ENCODE measurements around the gene CYB5B.
"Not testable (repeated sequence)": the region's sequence is repeated elsewhere in the genome, so short reads cannot be mapped to it uniquely, and the experiment has no call there.

The CYB5B gene

DNA sequence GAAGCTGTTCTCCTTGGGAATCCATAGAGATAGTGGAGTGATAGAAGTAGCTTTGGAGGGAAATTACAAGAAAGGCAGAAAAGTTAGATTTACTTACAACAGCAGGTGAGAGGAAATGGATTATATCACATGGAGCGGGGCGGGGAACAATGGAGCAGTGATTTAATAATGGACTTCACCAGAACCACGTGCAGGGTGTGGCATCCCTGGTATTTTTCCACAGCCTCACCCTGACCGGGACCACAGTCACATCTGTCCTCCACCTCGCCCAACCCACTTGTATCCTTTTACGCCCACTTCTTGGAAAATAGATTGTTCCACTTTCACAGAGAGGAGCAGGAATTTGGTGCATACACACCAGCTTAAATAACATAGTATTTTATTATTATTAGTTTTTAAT lies 15.9 kb upstream of the CYB5B start:
- no peak for DNase-seq (ENCODE audit: low read depth)

DNA sequence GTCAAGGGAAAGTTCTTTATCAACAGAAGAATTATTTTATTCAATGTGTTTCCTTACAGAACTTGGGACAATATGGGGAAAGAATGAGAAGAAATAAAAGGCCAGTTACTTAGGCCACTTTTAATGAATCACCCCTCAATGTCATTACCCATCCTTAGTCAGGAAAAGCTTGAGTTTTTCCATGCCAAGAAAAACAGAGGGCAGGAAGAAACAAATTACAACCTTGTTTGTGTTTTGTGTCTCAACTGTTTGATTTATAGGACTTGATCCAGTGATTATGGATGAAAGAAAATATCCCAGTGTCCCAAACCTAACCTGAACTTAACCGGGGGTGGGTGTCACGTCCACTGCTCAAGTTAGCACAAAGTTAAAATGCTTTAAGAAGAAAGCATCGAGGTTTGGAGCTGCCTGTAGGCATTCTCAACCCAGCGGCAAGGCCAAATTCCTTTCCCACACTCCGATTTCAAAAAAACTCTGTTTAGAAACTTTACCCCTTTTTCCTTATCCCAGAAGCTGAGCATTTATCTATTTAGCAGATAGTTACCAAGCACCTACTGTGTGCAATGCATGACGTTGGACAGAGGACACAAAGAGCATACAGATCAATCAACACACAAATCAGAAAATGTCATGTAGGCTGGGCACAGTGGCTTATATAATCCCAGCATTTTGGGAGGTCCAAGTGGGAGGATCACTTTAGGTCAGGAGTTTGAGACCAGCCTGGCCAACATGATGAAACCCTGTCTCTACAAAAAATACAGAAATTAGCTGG lies 14.0 kb upstream of the CYB5B start:
- no peak for DNase-seq (ENCODE audit: low read depth)

- DNase-seq (ENCODE audit: low read depth) = no peak
Measured at GRCh38 chr16:69411064-69411985, 13.1 kb upstream of the CYB5B start.

GRCh38 chr16:69412287-69412686 lies 12.1 kb upstream of the CYB5B start:
- no peak for DNase-seq (ENCODE audit: low read depth)

- no peak for DNase-seq (ENCODE audit: low read depth)
Measured at GRCh38 chr16:69413045-69413664, 11.3 kb upstream of the CYB5B start.

- no peak for DNase-seq (ENCODE audit: low read depth)
Measured at GRCh38 chr16:69417520-69418199, 6.8 kb upstream of the CYB5B start.

GRCh38 chr16:69419956-69420355 lies 4.5 kb upstream of the CYB5B start:
- DNase-seq (ENCODE audit: low read depth) = no peak

DNA sequence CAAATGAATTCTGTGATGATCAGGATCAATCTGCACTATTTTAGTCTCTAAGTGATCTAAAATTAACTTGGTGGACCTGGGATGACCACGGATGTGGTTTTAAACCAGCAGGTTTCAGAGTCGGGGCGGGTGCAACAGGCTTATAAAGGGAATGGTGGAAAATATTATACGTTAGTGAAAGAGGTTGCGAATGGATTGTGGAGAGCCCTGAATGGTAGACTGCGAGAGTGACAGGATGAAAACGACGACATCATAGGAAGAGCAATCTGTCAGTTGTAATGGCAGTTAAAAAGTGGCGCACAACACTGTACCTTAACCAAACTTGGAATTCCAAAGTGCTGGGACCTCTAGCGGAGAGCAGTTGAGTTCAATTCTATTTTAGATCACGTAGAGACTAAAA lies 1.2 kb upstream of the CYB5B start:
- DNase-seq (ENCODE audit: low read depth) = no peak

DNA sequence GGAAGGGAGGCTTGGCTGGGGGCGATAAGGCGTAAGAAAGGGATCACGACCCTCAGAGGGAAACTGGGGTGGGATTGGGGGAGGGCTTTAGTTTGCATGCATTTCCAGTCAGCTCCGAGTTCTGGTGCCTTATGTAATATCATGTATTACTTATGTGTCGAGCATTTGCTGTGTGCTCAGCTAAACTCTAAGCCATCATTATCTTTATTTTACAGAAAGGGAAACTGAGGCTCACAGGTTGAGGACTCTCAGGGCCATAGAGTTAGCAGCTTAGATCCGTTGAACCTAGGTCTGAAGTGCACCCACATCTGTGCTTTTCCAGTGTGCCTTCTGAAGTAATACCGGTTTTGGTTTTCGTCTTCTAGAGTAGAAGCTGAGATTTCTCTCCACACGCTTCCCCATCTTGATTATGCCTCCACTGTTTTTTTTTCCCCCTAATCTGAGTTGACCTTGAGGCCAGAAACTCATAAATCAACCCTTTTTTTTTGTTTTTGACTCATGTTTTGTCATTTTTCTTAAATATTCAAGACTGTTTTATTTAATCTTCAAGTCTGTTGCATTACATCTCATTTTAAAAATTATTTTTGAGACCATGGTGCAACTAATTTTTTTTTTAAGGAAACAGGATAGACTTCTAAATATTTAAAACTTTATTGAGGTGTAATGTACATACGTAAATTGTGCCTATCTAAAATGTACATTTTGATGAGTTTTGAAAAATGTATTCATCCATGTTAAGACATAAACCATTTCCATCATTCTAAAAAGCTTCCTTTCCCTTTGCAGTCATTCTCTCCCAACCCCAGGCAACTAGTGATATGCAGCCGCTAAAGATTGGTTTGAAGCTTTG lies 741 bp downstream of the CYB5B start:
- DNase-seq (ENCODE audit: low read depth) = no peak

GRCh38 chr16:69428652-69429051 lies 4.2 kb downstream of the CYB5B start:
- DNase-seq (ENCODE audit: low read depth) = no peak

- not testable (repeated sequence) for DNase-seq (ENCODE audit: low read depth)
Measured at GRCh38 chr16:69429058-69429640, 4.7 kb downstream of the CYB5B start.

DNA sequence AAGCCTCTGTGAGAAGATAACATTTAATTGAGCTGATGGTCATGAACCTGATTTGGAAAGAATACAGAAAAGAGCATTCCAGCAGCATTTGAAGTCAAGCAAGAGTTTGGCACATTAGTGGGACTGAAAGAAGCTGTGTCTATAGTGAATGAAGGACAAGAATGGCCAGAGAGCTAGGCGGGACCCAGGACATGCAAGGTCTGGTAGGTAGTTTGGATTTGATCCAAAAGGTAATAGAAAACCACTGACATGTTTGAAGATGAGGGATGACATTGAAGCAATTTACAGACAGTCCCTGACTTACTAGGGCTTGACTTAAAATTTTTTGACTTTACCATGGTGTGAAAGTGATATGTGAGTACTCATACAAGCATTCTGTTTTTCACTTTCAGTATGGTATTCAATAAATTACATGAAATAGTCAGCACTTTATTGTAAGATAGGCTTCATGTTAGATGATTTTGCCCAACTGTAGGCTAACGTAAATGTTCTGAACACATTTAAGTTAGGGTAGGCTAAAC lies 7.6 kb downstream of the CYB5B start:
- no peak for DNase-seq (ENCODE audit: low read depth)

DNA sequence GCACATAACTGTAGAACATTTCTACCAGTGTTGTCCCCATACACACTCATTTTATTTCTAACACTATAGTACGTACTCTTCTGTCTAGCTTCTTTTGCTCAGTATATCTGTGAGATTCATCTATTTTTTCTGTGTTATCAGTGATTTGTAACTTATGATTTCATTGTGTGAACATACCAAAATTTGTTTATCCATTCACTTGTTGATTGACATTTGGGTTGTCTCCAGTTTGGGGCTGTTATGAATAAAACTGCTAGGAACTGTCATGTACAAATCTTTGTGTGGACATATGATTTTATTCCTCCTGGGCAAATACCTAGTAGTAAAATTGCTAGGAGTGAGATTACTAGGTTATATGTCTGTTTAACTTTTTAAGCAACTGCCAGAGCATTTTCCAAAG lies 9.6 kb downstream of the CYB5B start:
- DNase-seq (ENCODE audit: low read depth) = no peak

DNA sequence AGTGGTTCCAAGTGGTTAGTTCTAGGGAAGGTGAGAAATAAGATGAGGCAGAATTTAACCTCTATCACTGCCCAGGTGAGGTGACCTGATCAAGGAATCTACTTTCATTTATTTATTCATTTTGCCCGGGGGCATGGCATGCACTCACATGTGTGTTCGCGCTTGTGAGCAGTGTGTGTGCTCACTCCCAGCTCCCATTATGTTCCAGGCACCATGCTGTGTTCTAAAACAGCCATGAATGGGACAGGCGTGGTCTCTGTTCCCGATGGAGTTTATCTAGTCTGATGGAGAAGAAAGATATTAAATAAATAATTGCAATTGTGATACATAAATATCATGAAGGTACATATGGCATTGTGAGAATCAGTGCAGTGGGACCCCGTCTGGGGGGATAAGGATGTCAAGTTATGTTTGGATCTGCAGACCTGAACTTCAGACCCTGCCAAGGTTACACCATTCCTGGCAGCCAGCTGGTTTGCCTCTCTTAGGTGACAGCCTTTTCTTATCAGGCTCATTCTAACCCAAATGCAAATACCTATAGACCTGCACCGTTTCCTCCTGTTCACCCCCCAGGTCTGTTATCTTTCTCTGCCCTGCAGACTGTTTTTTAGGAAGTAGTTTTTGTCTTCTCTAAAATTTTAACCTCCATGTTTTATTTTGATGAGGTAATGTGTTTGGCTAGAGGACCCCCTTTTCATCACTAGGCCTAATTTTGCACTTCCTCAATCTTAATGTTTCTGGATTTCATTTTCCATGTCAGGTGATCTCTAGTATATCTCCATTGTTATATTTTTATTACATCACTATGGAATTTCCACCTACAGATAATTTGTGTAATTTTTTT lies 11.8 kb downstream of the CYB5B start:
- DNase-seq (ENCODE audit: low read depth) = no peak

DNA sequence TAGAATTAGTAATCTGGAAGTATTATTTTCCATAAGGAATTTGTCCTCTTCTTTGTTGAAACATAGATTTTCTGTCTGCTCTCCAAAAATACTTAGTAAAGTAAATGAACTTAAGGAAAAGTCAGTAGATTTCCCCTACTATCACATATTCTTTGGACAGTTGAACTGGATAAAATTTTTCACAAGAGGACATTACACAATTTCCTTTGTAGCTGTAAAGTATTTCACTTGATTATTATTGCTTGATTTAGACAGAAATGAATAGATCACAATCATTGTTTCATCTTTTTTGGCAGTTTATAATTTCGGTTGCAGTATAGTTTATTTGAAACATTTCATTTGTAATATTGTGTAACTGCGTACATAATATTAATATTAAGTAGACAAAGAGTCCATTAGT lies 12.5 kb downstream of the CYB5B start:
- no peak for DNase-seq (ENCODE audit: low read depth)

DNA sequence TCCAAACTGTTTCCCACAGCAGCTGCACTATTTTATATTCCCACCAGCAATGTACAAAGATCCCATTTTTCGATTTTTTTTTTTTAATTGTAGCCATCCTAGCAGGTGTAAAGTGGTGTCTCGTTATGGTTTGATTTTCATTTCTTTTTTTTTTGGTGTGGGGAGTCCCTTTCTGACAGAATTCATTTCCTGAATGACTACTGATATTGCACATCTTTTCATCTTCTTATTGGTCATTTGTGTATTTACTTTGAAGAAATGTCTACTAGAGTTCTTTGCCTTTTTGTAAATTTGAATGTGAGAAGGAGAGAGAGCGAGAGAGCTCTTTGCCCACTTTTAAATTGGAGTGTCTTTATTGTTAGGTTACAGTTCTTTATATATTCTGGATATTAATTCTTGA lies 14.0 kb downstream of the CYB5B start:
- no peak for DNase-seq (ENCODE audit: low read depth)

GRCh38 chr16:69440250-69440649 lies 15.8 kb downstream of the CYB5B start:
- no peak for DNase-seq (ENCODE audit: low read depth)

- not testable (repeated sequence) for DNase-seq (ENCODE audit: low read depth)
Measured at GRCh38 chr16:69441030-69441429, 16.6 kb downstream of the CYB5B start.

DNA sequence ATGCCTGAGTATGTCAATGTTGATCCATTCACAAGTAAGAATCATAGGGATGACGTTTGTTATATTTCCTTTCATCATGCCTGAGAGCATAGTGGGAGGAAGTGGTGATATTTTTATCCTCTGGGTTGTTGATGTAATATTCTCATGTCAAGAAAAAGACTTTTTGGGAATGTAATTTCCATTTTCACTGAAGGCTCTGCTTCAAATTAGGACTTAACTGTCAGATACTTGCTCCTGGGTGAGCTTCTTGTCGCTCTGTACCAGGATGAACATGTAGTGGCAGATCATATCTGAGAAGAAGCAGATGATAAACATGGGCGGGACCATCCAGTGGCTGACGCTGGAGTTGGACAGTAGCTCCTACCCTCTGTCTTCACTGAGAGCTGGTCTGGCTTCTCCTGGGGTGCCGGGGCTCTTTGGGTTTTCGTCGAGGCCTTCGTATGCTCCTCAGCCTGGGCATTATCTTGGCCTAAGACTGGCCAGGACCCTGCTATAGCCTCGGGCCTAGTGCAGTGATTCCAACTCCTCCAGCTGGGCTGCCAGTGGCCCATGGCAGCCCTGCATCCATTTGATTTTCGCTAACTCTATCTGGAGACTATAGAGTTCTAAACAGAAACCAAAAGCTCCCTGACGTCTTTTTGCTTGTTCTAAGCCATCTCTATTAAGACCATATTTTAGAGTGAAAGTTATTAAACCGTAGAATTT lies 19.7 kb downstream of the CYB5B start:
- DNase-seq (ENCODE audit: low read depth) = no peak

Measured in T follicular helper cell (primary cell).